Measurements from ENCODE around the gene CXCL1. TPM values are rescaled to one million over a fixed set of nuclear protein-coding genes. Genes with fewer than 3 reads are reported as not detected.

CXCL1 gene
- total RNA-seq, 1 donor from 2014 or later, result 5.7 TPM

DNA sequence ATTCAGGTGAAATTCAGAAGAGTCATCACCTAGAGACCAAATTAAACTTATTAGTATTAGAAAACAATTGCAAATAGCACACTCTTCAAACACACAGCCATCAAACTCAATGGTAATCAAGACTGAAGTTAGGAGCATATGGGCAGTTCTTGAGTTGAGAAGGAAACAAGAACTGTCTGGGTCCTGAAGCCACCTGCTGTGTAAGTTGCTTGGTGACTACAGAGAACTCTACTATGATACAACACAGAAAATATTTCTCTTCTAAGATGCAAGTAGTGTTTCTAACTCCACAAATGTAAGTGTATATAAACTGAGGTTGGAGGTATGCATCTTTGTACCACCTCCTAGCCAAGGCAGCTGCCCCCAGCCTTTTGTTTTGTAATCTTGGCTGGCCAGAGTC, 16.4 kb upstream of the CXCL1 start:
- Mint-ChIP-seq H3K4me3 (no peak overlapping the region), H3K27ac (no peak overlapping the region), H3K9me3 (no peaks in the 10 kb centered on the region), H3K36me3 (peaks cover 4% of the 10 kb centered on the region), H3K4me1 (ENCODE audit: unreplicated experiment) (no peaks in the 10 kb centered on the region), H3K27me3 (peaks cover 28% of the 10 kb centered on the region)
- DNase-seq (ENCODE audit: extremely low spot score, unreplicated experiment), result no peak
- TF ChIP-seq, protein P1, sequence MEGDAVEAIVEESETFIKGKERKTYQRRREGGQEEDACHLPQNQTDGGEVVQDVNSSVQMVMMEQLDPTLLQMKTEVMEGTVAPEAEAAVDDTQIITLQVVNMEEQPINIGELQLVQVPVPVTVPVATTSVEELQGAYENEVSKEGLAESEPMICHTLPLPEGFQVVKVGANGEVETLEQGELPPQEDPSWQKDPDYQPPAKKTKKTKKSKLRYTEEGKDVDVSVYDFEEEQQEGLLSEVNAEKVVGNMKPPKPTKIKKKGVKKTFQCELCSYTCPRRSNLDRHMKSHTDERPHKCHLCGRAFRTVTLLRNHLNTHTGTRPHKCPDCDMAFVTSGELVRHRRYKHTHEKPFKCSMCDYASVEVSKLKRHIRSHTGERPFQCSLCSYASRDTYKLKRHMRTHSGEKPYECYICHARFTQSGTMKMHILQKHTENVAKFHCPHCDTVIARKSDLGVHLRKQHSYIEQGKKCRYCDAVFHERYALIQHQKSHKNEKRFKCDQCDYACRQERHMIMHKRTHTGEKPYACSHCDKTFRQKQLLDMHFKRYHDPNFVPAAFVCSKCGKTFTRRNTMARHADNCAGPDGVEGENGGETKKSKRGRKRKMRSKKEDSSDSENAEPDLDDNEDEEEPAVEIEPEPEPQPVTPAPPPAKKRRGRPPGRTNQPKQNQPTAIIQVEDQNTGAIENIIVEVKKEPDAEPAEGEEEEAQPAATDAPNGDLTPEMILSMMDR (conservative IDR thresholded peaks at IDR 0.05), result no peak

DNA sequence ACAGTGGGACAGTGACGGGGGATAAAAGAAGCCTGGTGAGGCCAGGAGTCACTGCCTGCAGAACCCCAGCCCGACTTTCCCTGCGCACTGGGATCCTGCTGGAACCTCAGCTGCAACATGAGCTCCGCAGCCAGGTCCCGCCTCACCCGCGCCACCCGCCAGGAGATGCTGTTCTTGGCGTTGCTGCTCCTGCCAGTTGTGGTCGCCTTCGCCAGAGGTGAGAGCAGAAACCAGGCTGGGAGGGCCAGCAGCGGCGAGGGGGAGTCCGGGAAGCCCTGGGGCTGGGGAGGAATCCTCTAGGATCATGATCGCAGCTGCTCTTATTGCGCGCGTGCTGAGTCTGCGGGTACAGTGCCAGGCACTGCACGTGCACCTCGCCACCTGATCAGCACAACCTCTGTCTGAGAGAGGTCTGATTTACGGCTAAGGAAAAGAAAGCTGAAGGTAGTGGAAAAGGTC, 15.9 kb upstream of the CXCL1 start, which contains the start of gene PF4V1:
Gene PF4V1 (plus strand): TSS at position 51 of the 459 bp plus-strand sequence. CDS start 67 bp downstream, at position 118.
- no peak within 1 kb of the TSS for H3K27ac Mint-ChIP-seq
- H3K27me3 Mint-ChIP-seq, result peaks cover 28% of the 10 kb centered on the region
- H3K36me3 Mint-ChIP-seq, result peaks cover 4% of the 10 kb centered on the region
- TF ChIP-seq, protein P1 (conservative IDR thresholded peaks at IDR 0.05), result no peak
- no peaks in the 10 kb centered on the region for H3K4me1 Mint-ChIP-seq (ENCODE audit: unreplicated experiment)
- H3K4me3 Mint-ChIP-seq, result no peak within 1 kb of the TSS
- H3K9me3 Mint-ChIP-seq, result no peaks in the 10 kb centered on the region
- DNase-seq (ENCODE audit: extremely low spot score, unreplicated experiment), result no peak

DNA sequence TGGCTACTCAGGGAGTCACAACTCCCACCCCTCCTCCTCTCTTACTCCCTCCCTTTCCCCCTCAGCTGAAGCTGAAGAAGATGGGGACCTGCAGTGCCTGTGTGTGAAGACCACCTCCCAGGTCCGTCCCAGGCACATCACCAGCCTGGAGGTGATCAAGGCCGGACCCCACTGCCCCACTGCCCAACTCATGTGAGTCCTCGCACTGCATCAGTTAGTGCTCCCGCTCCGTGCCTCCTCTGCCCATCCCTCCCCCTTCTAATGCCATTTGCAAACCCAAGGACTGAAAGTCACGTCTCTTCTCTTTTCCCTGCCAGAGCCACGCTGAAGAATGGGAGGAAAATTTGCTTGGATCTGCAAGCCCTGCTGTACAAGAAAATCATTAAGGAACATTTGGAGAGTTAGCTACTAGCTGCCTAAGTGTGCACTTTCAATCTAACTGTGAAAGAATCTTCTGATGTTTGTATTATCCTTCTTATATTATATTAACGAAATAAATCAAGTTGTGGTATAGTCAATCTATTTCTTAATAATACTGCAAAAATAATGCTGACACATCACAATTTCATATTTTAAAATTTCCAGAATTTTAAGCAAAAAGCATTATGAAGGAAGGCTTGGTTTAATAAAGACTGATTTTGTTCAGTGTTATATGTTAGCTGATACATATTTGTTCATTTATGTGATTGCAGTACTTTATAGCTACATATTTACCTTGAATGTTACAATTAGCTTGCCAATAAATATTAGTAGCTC, 15.3 kb upstream of the CXCL1 start:
- peaks cover 28% of the 10 kb centered on the region for H3K27me3 Mint-ChIP-seq
- DNase-seq (ENCODE audit: extremely low spot score, unreplicated experiment), result no peak
- no peak overlapping the region for H3K27ac Mint-ChIP-seq
- TF ChIP-seq, protein P1 (conservative IDR thresholded peaks at IDR 0.05), result no peak
- H3K9me3 Mint-ChIP-seq, result no peaks in the 10 kb centered on the region
- no peaks in the 10 kb centered on the region for H3K4me1 Mint-ChIP-seq (ENCODE audit: unreplicated experiment)
- H3K36me3 Mint-ChIP-seq, result peaks cover 4% of the 10 kb centered on the region
- H3K4me3 Mint-ChIP-seq, result no peak overlapping the region

DNA sequence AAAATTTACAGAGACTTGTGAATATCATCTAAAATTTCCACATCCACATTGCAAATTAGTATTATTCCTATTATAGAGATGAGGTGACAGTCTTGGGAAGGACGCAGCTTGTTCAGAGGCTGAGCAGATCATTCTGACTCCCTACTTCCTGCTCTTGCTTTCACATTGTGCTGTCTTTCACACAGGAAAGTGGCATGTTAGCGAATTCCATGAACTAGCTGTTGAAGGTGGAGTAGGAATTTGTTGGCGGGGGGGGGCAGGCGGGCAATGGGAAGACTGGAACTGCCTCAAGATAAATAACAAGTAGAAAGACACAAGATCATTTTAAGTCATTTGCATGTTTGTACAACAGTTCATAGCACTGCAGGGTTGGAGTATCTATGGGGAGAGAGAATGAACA, 13.8 kb upstream of the CXCL1 start:
- TF ChIP-seq, protein P1 (conservative IDR thresholded peaks at IDR 0.05), result no peak
- no peak overlapping the region for H3K4me3 Mint-ChIP-seq
- no peak overlapping the region for H3K27ac Mint-ChIP-seq
- H3K36me3 Mint-ChIP-seq, result peaks cover 4% of the 10 kb centered on the region
- H3K9me3 Mint-ChIP-seq, result no peaks in the 10 kb centered on the region
- no peaks in the 10 kb centered on the region for H3K4me1 Mint-ChIP-seq (ENCODE audit: unreplicated experiment)
- peaks cover 28% of the 10 kb centered on the region for H3K27me3 Mint-ChIP-seq
- no peak for DNase-seq (ENCODE audit: extremely low spot score, unreplicated experiment)

DNA sequence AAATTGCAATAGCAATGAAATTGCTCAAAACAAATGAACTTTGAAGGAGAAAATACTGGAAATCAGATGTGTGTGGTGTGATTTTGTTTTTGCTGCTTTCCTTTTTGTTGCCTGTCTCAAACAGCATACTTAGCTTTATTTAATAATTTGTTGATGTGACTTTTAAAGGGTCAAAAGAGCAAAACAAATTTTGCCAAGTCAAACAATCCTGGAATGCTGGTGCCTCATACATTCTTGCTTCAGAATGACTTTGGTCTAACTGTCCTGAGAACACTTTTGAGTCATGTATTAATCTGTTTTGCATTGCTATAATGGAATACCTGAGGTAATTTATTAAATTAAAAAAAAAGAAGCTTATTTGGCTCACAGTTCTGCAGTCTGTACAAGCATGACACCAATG, 12.7 kb upstream of the CXCL1 start:
- Mint-ChIP-seq H3K27me3 (peaks cover 32% of the 10 kb centered on the region), H3K27ac (no peak overlapping the region), H3K4me1 (ENCODE audit: unreplicated experiment) (no peaks in the 10 kb centered on the region), H3K36me3 (peaks cover 4% of the 10 kb centered on the region), H3K9me3 (no peaks in the 10 kb centered on the region), H3K4me3 (no peak overlapping the region)
- DNase-seq (ENCODE audit: extremely low spot score, unreplicated experiment), result no peak
- TF ChIP-seq, protein P1 (conservative IDR thresholded peaks at IDR 0.05), result no peak

Measured in type B pancreatic cell (in vitro differentiated cells).